RWPE2 (cell line): ENCODE results near the gene ADGRF1.

Experiments
- ATAC-seq: fragments of 200-7000 bp; cut with Tn5 transposase; 3 replicates; pipeline ENCODE4 v1.9.1; 2021; ENCODE audit warnings: low read depth
- DNase-seq: peaks from one replicate; pipeline ENCODE4 v3.0.0-alpha.2; 2020; ENCODE audit warnings: low spot score
- H3K27ac ChIP-seq: fragments of 450-650 bp; 2 replicates; pipeline ENCODE4 v1.5.1; 2017; ENCODE audit warnings: mild to moderate bottlenecking; ENCODE audit not compliant: poor library complexity, severe bottlenecking
- H3K27me3 ChIP-seq: fragments of 250-450 bp; sonication (Bioruptor Pico); 2 replicates; pipeline ENCODE4 v1.5.1; 2021; ENCODE audit warnings: mild to moderate bottlenecking, moderate library complexity; ENCODE audit not compliant: insufficient read depth, poor library complexity, severe bottlenecking
- H3K36me3 ChIP-seq: fragments of 250-450 bp; sonication (Bioruptor Pico); 2 replicates; pipeline ENCODE4 v1.5.1; 2020; ENCODE audit warnings: low read depth, mild to moderate bottlenecking, moderate library complexity
- H3K4me1 ChIP-seq: fragments of 250-450 bp; sonication (Bioruptor Pico); 2 replicates; pipeline ENCODE4 v1.5.1; 2021; ENCODE audit warnings: mild to moderate bottlenecking, moderate library complexity; ENCODE audit not compliant: insufficient read depth, poor library complexity, severe bottlenecking
- H3K4me3 ChIP-seq: fragments of 250-450 bp; sonication (Bioruptor Pico); 2 replicates; pipeline ENCODE4 v1.5.1; 2021; ENCODE audit warnings: mild to moderate bottlenecking, moderate library complexity; ENCODE audit not compliant: severe bottlenecking
- H3K9me3 ChIP-seq: fragments of 250-450 bp; sonication (Bioruptor Pico); 2 replicates; pipeline ENCODE4 v1.5.1; 2021; ENCODE audit warnings: mild to moderate bottlenecking, moderate library complexity; ENCODE audit not compliant: severe bottlenecking
- TF ChIP-seq, protein P1 (sequence below): fragments of 450-650 bp; IDR thresholded peaks from one replicate; pipeline ENCODE4 v1.5.1; 2017; ENCODE audit warnings: mild to moderate bottlenecking, moderate library complexity; ENCODE audit not compliant: poor library complexity, severe bottlenecking

Gene ADGRF1

DNA sequence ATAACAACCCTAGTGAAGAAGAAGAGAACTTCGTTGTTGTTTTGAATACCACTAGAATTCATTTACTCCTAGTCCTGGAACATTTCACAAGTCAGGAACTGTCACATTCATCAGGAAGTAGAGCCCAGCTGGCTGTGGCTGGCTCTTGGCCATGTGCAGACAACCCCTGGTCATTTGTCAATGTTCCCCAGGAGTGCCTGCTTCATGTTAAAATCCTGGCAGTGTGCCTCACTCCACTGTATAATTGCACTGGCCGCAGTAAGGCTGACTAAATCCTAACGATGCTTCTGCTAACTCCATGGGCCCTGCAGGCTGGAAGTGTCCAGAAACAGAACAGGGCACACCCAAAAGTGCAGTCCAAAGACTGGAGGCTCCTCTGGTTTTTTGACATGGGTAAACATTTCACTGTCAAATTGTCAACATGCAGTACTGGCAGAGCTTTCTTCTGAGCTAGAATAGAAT is 41.5 kb upstream of the ADGRF1 start:
- no peak for DNase-seq
- ATAC-seq: peak; percentile 83

DNA sequence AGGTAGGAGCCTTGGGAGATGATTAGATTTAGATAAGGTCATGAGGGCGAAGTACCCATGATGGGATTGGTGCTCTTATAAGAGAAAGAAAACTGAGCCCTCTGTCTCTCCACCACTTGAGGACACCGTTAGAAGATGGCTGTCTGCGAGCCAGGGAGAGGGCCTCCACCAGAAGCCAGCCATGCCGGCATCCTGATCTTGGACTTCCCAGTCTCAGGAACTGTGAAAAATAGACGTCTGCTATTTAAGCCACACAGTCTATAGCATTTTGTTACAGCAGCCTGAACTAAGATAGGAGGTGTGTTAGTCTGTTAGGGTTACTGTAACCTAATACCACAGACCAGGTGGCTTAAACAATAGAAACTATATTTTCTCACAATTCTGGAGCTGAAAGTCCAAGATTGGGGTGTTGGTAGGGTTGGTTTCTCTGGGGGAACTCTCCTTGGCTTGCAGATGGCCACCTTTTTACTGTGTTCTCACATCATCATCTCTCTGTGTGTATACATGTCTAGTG is 38.0 kb upstream of the ADGRF1 start:
- no peaks in the 10 kb centered on the region for H3K9me3 ChIP-seq
- no peak for DNase-seq
- peaks cover 7% of the 10 kb centered on the region for H3K4me1 ChIP-seq
- H3K4me3 ChIP-seq: no peak overlapping the region
- H3K27ac ChIP-seq: no peak overlapping the region
- H3K27me3 ChIP-seq: no peaks in the 10 kb centered on the region
- ATAC-seq: no peak
- TF ChIP-seq, protein P1, sequence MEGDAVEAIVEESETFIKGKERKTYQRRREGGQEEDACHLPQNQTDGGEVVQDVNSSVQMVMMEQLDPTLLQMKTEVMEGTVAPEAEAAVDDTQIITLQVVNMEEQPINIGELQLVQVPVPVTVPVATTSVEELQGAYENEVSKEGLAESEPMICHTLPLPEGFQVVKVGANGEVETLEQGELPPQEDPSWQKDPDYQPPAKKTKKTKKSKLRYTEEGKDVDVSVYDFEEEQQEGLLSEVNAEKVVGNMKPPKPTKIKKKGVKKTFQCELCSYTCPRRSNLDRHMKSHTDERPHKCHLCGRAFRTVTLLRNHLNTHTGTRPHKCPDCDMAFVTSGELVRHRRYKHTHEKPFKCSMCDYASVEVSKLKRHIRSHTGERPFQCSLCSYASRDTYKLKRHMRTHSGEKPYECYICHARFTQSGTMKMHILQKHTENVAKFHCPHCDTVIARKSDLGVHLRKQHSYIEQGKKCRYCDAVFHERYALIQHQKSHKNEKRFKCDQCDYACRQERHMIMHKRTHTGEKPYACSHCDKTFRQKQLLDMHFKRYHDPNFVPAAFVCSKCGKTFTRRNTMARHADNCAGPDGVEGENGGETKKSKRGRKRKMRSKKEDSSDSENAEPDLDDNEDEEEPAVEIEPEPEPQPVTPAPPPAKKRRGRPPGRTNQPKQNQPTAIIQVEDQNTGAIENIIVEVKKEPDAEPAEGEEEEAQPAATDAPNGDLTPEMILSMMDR: no peak
- no peaks in the 10 kb centered on the region for H3K36me3 ChIP-seq

More for the DNA sequence above, 41.5 kb upstream of the ADGRF1 start:
- no peak overlapping the region for H3K4me3 ChIP-seq
- H3K27ac ChIP-seq: no peak overlapping the region
- H3K4me1 ChIP-seq: peaks cover 7% of the 10 kb centered on the region
- H3K27me3 ChIP-seq: no peaks in the 10 kb centered on the region
- TF ChIP-seq, protein P1: no peak
- H3K9me3 ChIP-seq: no peaks in the 10 kb centered on the region
- no peaks in the 10 kb centered on the region for H3K36me3 ChIP-seq

DNA sequence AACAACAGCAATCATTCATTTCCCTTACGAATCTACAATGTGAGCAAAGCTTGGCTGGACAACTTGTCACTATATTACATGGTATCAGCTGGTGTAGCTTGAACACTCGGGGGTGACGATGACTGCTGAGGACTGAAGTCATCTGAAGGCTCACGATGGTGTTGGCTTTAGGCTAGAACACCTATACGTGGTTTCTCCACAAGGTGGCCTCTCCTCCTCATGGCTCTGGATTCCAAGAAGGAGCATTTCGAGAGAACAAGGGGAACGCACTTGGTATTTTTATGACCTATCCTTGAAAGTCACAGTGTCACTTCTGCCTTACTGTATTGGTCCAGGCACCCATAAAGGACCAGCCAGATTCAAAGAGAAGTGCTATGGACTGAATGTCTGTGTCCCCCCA is 37.5 kb upstream of the ADGRF1 start:
- no peaks in the 10 kb centered on the region for H3K36me3 ChIP-seq
- DNase-seq (no peak), ATAC-seq (no peak)
- TF ChIP-seq, protein P1: no peak
- no peaks in the 10 kb centered on the region for H3K9me3 ChIP-seq
- H3K4me3 ChIP-seq: no peak overlapping the region
- no peaks in the 10 kb centered on the region for H3K27me3 ChIP-seq
- no peak overlapping the region for H3K27ac ChIP-seq
- H3K4me1 ChIP-seq: peaks cover 7% of the 10 kb centered on the region

DNA sequence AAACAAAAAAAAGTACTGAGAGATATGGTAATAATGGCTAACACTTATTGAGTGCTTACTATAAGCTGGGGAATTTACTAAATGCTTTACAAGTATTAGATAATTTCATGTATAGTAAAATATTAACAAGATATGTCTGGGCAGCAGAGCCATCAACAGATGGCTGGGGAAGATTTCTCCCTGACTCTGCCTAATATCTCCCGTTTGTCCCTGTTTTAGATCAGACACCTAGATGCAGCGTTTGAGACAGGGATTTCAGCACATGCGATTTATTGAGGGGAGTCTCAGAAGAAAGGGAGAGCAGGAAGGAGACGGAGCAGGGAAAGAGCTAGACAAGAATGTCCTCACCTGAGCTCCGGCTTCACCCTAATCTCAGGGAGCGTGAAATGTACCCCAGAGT is 36.9 kb upstream of the ADGRF1 start:
- H3K4me3 ChIP-seq: no peak overlapping the region
- H3K27me3 ChIP-seq: no peaks in the 10 kb centered on the region
- peaks cover 5% of the 10 kb centered on the region for H3K4me1 ChIP-seq
- no peak overlapping the region for H3K27ac ChIP-seq
- no peak for ATAC-seq
- DNase-seq: no peak
- H3K9me3 ChIP-seq: no peaks in the 10 kb centered on the region
- no peaks in the 10 kb centered on the region for H3K36me3 ChIP-seq
- TF ChIP-seq, protein P1: no peak
